ENCODE data around the gene FOXO3. TPM values are rescaled to one million over a fixed set of nuclear protein-coding genes. Genes with fewer than 3 reads are reported as not detected.

FOXO3 gene
- total RNA-seq, 4 donors from 2014 or later, result 146 to 200 (median 166) TPM

DNA sequence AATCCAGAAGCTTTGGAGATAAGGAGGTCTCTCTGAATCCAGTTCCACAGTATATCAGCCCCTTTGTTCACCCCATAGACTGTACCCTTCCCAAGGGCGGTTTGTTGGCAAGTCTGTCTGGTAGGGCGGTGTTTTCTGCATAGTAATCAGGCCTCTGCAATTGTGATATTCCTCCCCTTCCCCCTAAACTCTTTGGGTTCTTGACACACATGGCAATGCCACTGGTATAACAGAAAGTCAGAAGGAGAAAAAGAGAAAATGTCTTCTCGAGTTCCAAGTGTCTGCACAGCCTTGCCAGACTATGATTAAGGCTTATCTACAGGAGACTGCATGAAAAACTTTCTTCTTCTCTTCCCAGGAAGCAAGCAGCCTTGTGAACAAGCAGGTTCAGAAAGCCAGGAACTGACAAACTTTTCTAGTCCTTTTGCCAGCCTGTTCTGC is 45.6 kb downstream of the FOXO3 start:
- TF ChIP-seq, protein P1, sequence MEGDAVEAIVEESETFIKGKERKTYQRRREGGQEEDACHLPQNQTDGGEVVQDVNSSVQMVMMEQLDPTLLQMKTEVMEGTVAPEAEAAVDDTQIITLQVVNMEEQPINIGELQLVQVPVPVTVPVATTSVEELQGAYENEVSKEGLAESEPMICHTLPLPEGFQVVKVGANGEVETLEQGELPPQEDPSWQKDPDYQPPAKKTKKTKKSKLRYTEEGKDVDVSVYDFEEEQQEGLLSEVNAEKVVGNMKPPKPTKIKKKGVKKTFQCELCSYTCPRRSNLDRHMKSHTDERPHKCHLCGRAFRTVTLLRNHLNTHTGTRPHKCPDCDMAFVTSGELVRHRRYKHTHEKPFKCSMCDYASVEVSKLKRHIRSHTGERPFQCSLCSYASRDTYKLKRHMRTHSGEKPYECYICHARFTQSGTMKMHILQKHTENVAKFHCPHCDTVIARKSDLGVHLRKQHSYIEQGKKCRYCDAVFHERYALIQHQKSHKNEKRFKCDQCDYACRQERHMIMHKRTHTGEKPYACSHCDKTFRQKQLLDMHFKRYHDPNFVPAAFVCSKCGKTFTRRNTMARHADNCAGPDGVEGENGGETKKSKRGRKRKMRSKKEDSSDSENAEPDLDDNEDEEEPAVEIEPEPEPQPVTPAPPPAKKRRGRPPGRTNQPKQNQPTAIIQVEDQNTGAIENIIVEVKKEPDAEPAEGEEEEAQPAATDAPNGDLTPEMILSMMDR (IDR thresholded peaks at IDR 0.05), result no peak
- TF ChIP-seq EP300 (IDR thresholded peaks at IDR 0.05) (no peak), POLR2A (IDR thresholded peaks at IDR 0.05) (no peak)
- 27 to 36% methylated on average over 3 of the region's 3 CpGs for WGBS, 2 donors
- H3K4me1 ChIP-seq, result peaks cover 0 to 88% (median 56%) of the 10 kb centered on the region in 4 donors
- H3K36me3 ChIP-seq, result no peaks in the 10 kb centered on the region
- H3K4me3 ChIP-seq, result no peak overlapping the region
- no peak for DNase-seq (ENCODE audit: low spot score in 2 of 2)
- H3K27ac ChIP-seq, result peak overlapping the region in 2 of 4 donors; percentile 54 to 81
- no peaks in the 10 kb centered on the region for H3K27me3 ChIP-seq
- H3K9me3 ChIP-seq, result no peaks in the 10 kb centered on the region

DNA sequence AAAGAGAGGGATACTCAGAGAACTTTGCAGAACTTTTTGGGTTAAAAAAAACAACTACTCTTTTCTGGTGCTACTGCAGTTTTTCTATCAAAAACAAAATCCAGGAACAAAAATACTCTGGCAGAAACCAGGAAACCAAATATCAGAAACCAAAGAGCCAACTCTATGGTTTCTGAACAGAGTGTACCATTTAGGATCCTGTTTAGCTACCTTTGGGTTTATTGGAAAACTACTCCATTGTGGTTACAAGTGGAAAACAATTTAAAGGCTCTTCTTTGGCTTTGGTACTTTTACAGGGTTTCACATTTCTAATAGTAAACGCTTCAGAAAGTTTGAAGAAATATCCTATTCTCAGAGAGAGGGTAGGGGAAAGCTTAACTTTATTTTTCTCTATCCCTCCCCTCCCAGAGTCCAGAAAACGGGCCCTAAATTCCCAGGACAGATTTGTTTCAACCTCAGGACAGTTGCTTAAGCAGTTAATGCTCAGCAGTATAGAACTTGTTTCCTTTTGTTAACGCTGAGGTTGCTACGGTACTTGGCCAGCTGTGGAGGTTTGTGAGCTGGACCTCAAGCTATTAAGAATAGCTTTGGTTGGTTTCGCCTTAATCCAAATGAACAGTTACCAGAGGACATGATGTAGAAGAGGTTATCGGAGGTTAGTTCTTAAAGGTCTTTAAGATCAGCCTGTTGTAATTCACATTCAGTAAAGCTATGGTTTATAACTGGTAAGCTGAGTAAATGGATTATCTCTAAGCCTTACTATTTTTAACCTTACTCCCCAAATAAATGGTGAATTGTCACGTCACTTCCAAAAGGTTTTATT is 47.9 kb downstream of the FOXO3 start:
- peaks cover 0 to 9% (median 1%) of the 10 kb centered on the region in 4 donors for H3K9me3 ChIP-seq
- no peak for DNase-seq (ENCODE audit: low spot score in 2 of 2)
- no peaks in the 10 kb centered on the region for H3K27me3 ChIP-seq
- no peaks in the 10 kb centered on the region for H3K36me3 ChIP-seq
- H3K27ac ChIP-seq, result peak overlapping the region; percentile 21 to 81 (median 55)
- WGBS, 2 donors, result 48 to 50% methylated on average over 7 of the region's 7 CpGs
- H3K4me3 ChIP-seq, result no peak overlapping the region
- peaks cover 0 to 84% (median 59%) of the 10 kb centered on the region in 4 donors for H3K4me1 ChIP-seq
- no peak for TF ChIP-seq EP300 (IDR thresholded peaks at IDR 0.05)
- TF ChIP-seq POLR2A (IDR thresholded peaks at IDR 0.05), result no peak
- TF ChIP-seq, protein P1 (IDR thresholded peaks at IDR 0.05), result no peak

DNA sequence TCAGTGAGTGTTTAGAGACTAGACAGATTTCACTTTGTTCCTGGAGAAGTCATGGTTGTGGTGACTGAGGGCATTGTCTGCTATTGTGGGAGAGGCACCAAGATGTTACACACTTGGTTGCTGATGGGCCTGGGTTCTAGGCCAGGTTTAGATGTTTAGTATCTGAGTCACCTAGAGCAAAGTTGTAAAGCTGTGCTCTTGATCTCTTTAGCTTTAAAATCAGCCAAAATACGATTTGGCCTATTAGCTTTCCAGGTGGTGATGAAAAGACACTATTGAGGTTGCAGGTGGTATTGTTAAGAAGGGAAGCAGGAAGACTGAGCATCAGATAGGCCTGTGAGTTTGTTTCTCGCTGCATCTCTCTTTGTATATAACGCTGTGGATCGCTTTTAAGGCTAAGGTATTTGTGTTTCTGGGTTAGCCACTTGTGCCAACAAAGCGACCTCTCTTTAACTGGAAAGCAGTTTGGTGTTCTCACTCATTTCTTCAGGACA is 48.6 kb downstream of the FOXO3 start:
- DNase-seq (ENCODE audit: low spot score in 2 of 2), result no peak
- Histone ChIP-seq H3K27ac (peak overlapping the region; percentile 21 to 81 (median 55)), H3K4me3 (no peak overlapping the region)

DNA sequence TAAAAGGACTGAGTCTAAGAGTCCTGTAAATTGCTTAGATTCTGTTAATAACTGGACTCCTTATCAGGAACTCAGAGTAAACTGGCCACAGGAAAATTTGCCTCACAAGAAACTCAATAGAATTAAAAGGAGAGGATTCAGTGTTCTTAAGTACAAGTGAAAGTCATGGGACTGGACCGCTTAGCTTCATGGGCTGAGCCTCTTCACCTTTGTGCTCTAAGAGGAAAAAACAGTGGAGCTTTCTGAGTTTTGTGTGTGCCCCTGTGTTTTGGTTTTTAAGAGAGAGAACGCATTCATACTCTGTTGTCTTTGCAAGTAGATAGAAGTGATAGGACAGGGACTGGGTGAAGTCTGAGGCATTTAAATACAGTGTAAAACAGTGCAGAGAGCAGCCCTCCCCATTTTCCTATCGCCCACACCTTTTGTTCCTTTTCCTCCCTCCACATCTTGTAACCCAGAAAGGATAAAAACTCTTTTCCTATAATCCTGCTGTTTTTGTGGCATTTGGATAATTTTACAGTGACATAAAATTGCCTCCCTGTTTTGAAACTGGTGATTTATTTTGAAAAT is 49.6 kb downstream of the FOXO3 start:
- no peak for DNase-seq (ENCODE audit: low spot score in 2 of 2)
- peaks cover 0 to 9% (median 1%) of the 10 kb centered on the region in 4 donors for H3K9me3 ChIP-seq
- H3K36me3 ChIP-seq, result no peaks in the 10 kb centered on the region
- H3K4me1 ChIP-seq, result peaks cover 0 to 83% (median 57%) of the 10 kb centered on the region in 4 donors
- H3K27ac ChIP-seq, result peak overlapping the region in 2 of 4 donors; percentile 79 to 81
- H3K27me3 ChIP-seq, result no peaks in the 10 kb centered on the region
- TF ChIP-seq POLR2A (IDR thresholded peaks at IDR 0.05) (no peak), EP300 (IDR thresholded peaks at IDR 0.05) (peak in 1 of 2 donors; percentile 23)
- TF ChIP-seq, protein P1 (IDR thresholded peaks at IDR 0.05), result no peak
- 34 to 47% methylated on average over 3 of the region's 3 CpGs for WGBS, 2 donors
- no peak overlapping the region for H3K4me3 ChIP-seq

More for the DNA sequence above, 48.6 kb downstream of the FOXO3 start:
- 91% methylated on average over 5 of the region's 5 CpGs for WGBS, 2 donors
- no peak for TF ChIP-seq POLR2A (IDR thresholded peaks at IDR 0.05)
- TF ChIP-seq EP300 (IDR thresholded peaks at IDR 0.05), result peak in 1 of 2 donors; percentile 60
- TF ChIP-seq, protein P1 (IDR thresholded peaks at IDR 0.05), result no peak
- Histone ChIP-seq H3K4me1 (peaks cover 0 to 84% (median 57%) of the 10 kb centered on the region in 4 donors), H3K27me3 (no peaks in the 10 kb centered on the region), H3K9me3 (peaks cover 0 to 9% (median 1%) of the 10 kb centered on the region in 4 donors), H3K36me3 (no peaks in the 10 kb centered on the region)
